CD1c-positive myeloid dendritic cell (primary cell): ENCODE data around the gene C1orf94.

Source experiments
- DNase-seq: peaks from one replicate; pipeline ENCODE4 v3.0.0-alpha.2; 2016; ENCODE audit errors: extremely low spot score

The C1orf94 gene, protein sequence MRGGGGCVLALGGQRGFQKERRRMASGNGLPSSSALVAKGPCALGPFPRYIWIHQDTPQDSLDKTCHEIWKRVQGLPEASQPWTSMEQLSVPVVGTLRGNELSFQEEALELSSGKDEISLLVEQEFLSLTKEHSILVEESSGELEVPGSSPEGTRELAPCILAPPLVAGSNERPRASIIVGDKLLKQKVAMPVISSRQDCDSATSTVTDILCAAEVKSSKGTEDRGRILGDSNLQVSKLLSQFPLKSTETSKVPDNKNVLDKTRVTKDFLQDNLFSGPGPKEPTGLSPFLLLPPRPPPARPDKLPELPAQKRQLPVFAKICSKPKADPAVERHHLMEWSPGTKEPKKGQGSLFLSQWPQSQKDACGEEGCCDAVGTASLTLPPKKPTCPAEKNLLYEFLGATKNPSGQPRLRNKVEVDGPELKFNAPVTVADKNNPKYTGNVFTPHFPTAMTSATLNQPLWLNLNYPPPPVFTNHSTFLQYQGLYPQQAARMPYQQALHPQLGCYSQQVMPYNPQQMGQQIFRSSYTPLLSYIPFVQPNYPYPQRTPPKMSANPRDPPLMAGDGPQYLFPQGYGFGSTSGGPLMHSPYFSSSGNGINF

DNA sequence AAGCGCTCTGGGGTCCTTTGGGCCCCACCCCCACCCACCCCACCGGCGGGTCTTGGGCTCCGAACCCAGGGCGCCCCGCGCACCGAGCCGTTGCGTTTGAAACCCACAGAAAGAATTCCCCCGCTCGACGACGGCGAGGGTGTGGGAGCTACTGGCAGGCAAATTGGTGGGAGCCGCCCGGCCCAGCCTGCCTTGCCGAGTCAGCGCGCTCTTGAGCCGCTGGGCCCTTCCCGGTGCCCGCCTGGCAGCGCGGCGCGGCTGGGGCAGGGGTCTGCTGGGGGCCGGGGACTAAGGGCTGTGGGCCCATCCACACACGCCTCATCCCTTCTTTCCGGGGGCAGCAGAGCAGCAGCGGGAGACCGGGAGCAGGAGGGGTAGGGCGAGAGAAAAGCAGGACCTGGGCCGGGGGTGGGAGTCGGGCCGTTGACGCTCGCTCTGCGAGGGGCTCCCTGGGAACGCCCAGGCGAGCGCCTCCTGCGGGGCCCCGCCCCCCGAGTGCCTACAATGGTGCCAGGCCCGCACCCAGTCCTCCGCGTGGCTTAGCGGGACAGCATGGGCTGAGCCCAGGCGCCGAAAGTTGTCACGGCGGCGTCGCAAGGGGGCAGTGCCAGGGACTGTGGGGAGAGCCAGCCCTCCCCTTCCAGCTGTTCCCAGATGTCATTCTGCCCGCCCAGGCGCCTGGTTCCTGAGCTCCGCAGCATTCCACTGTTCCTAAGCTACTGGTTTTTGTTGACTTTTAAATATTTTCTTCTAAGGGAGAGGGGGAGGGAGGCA is at the start of gene C1orf94:
TSS of gene C1orf94 (plus strand) at position 78 of the 774 bp plus-strand sequence. CDS start 883 bp downstream, outside the sequence.
- no peak for DNase-seq

DNA sequence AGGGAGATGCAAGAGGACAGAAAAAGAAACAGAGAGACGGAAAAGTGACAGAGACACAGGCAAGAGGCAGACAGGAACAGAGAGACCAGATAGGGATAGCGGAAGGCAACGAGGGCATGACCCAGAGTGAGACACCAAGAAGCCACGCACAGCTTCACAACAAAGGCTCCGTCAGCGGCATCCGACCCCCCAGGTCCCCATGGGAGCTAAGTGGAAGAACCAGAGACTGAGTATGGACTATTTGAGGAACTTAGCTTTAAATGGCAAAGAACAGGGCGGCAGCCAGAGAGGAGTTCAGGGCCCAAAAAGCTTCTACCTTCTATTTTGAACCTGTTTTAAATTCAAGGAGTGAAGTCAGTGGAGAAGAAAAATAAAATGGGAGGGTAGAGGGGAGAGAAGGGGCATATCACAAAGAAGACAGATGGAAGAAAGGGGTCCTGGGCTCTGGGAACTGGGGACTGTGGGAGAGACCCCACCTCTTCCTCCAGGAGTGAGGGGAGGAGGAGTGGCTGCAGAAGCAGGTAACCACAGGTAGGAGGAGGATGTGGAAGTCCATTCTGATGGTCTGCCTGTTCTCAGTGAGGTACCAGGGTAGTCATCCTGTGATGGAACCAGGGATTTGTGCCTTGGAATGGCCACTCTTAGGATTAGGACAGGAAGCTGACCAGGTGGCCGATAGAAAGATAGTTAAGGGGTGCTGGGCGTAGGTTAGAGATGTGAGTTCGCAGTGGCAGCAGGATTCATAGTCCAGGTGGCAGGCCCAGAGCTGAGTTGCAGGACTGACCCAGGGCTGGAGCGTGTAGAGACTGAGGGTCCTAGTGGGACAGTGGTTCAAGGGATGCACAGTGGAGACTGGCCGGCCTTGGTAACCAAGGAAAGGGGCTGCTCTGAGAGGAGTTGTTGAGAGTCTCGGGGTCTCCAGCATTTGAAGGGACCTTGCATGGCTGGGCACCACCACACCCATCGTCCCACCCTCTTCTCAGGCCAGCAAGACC is 49.4 kb upstream of the C1orf94 start:
- DNase-seq, result no peak

DNA sequence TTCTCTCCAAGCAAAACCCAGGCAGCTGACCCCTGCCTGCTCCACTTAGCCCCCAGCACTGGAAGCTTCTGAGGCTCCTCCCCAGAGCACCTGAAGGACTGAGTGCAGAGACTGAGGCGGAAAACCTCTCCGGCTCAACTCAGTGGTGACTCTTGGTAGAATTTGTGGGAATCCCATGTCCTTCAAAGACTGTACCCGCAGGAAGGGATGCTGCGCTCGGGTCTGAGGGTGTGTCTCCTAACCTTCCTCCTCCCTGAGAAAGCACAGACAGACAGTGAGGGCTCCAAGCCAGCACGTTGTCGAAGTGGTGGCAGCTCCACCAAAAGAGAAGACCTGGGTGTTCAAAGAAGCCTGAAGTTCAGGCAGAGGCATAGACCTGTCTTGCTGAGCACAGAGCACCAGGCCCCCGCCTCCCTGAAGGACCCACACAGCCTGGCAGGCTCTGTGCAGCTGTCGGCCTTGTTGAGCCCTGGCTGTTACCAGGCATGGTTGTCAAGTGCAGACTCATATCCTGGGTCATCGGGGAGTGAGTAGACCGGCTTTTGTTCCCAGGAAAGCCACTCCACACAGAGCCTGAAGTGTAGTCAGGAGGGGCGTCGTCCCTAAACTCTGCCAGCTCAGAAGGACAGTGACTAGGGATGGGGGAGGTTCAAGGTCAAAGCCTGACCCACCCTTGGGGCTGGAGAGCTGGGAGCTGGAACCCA is 48.4 kb upstream of the C1orf94 start:
- DNase-seq, result no peak

DNA sequence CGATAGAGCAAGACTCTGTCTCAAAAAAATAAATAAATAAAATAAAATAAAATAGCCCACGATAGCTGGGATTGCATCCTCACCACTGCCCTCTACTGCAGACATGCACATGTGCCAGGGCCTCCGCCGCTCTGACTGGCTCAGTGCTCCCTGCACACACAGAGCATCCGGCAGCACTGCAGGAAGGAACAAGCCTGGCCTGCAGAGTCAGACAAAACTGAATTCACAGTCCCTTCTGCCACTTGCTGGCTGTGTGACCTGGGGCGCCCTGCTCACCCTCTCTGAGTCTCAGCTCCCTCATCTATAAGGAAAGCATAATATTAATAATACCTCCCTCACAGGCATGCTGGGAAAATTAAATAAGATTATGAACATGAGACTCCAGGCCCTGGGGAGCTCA is 47.1 kb upstream of the C1orf94 start:
- no peak for DNase-seq

DNA sequence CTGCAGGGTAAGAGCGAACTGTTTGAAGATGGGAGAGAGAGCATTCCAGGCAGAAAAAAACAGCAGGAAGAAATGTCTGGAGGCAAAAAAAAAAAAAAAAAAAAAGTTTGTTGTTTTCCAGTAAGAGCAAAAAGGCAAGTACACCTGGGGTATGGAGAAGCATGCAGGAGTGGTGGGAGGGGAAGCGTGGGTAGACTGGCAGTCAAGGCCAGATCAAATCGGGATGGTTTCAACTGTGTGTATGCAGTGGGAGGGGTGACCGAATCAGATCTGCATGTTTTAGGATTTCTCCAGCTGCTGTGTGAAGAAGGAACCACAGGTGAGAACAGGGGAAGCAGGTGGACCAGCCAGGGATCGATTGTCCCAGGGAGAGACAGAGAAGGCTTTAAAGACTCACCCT is 46.4 kb upstream of the C1orf94 start:
- DNase-seq, result no peak

DNA sequence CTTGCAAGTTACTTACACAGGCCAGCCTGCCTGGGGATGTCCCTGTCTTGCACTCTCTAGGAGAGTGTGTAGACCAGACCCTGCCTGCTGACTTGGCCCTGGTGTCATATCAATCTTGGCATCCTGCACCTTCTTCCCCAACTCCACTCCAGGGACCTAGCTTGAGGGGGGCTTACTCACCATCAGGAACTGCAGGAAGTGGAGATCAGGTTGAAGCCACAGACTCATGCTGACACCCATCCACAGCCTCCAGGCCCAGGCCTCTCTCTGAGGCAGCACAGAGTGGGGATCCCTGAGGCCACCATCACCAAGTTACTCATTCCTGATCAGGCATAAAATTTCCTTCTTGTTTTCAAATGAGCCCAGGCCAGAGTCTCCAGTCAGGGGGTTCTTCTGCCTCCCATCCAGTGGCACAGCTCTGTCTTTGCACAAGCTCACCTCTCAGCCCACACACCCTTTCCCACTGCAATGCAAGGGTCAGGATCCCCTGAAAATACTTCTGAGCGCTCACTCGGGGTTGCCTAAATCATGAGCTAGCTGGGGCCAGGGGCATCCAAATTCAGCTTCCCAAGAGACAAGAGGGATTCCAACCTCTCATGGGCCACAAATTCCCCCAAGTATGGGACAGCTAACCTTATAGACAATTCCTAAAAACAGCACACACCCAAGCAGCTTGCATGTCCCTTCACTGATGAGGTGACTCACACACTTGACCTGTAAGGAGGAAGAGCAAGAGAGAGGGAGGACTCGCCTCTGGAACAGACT is 45.1 kb upstream of the C1orf94 start:
- no peak for DNase-seq

DNA sequence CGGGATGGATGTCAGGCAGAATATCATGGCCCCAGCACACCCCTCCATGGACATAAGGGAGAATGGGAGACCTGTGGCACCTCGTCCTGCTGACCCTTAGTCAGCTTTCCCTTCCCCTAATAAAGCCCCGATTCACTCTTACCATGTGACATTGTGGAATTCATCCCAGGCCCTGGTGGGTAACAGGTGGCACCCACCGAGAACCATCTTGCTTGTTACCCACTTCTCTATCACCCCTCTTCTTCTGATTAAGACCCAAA is 44.6 kb upstream of the C1orf94 start:
- DNase-seq, result no peak

DNA sequence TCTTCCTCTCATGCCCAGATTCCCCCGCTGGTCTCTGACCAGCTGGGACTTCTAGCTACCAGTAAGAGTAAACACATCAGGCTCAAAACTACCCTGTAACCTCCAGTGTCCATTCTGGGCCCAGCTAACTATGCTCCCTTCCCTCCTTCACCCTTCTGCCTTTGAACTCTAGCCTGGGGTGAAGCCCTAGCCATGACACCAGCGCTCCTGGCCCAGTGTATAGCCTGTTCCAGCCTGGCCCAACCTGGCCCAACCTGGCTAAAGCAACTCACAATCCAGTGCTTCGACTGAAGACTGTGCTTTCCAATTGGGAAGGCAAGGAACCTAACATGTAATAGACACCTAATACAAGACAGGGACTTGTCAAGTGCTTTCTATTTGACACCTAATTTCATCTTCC is 39.3 kb upstream of the C1orf94 start:
- DNase-seq, result no peak

DNA sequence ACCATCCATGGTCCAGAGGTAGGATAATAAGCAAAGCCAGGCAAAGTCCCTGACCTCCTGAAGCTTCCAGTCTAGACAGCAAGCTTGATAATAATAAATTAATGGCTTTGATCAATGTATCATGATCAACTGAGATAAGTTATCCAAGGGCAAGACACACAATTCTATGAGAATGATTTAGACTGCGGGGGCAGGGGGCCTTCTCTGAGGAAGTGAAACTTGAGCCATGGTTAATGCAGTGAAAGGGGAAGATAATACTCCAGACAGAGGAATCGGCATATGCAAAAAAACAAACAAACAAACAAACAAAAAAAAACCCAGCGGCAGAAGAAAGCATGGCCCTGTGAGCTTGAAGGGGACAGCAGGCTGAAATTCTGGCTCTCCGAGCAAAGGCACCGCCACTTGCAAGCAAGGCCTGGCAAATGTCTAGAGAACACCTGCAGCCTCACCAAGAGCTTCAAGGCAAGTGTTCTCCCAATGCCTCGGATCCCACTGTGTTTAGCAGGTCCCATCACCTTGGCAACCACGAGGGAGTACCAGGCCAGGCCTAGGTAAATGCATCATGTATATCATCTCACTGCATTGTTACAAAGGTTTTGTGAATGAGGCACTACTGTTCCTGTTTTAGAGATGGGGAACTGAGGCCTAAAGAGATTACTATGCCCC is 36.6 kb upstream of the C1orf94 start:
- DNase-seq, result peak; percentile 13

DNA sequence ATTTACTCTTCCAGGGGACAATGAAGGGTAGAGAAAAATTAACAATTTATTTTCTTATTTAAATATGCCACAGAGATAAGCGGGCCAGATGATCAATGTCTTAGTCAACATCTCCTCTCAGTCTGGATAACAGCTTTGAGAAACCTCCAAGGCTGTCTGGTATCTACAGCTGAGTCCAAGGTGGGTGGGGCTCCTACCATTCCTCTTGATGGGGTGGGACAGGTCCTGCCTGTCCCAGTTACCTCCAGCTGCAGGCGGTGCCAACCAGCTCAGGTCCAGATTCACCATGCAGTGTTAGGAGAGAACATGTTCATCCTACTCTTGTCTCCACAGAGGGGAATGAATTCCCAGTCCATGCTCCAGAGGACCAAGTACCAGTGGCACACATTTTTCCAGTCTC is 32.7 kb upstream of the C1orf94 start:
- no peak for DNase-seq

DNA sequence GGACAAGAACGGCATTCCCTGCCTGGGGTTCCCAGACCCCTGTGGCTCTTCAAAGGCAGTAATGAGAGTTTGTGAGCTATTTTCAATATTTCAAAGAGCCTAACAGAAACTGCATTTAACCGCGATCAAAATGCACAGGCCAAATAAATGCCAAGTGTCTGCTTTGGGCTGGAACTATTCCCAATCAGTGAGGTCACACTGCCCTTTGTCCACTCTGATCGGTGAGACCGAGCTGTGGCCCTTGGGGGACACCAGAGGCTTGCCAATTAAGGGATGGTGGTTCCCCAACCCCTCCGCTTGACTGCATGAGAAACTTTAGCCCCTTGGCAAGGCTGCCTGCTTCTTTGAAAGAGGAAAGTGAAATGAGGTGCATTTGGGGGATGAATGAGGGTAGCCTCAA is 31.9 kb upstream of the C1orf94 start:
- no peak for DNase-seq

DNA sequence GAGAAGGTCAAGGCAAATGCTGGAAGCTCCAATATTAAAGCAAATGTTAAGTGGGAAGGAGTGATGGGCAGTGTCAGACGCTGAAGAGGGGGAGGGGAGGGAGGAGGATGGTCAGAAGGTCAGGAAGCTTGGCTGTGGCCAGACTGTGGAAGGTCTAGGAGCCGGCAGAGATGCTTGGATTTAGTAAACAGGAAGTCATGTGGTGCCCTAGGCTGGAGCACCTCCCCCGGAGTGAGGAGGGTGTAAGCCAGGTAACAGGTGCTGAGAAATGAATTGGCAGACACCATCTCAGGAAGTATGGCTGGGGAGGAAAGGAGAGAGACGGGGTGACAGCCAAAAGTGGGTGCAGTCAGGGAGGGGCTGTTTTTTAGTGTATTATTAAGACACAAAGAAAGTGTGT is 29.4 kb upstream of the C1orf94 start:
- DNase-seq, result no peak

DNA sequence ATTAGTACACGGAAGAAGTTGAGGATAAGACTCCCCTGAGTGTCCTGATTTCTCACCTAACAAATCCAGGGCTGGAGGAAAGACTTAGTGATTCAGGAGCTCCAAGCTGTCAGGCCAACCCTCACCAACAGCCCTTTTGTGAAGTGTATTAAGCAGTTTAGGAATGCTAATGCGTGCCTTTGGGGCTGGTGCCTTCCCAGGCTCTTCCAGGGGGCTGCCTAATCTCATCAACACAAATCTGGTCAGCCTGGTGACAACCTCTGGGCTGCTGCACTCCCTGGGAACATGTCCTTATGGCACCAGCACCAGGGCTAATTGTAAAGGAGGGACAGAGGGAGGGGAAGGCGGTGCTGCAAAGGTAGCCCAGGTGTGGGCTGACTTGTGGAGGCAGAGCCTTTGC is 27.2 kb upstream of the C1orf94 start:
- DNase-seq, result no peak

DNA sequence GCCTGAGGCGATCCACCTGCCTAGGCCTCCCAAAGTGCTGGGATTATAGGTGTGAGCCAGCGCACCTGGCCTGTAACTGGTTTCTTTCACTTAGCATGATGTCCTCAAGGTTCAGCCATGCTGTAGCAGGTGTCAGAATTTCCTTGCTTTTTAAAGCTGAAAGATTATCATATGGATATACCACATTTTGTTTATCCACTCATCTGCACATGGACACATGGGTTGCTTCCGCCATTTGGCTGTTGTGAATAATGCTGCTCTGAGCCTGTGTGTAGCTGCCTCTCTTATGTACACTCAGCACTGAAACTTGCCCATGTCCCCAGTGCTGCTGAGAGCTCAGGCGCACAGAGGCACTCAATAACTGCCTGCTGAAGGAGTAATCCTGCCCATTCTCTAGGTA is 23.5 kb upstream of the C1orf94 start:
- no peak for DNase-seq

DNA sequence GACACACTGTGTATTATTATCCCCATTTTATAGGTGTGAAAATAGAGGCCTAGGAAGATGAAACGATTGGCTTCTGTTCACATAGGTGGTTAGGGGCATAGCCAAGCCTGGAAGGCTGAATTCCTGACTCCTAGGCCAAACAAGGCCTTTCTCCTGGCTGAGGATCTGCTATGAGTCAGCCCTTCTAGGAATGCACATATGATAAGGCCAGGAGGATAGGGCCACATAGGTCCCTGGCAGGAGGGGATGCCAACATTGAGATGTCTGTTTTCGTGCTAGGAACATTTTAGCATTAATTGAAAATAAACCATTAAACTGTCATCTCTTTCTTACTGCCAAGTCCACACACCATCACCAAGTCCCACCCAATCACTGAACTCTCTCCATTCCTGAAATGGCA is 20.8 kb upstream of the C1orf94 start:
- DNase-seq, result no peak

DNA sequence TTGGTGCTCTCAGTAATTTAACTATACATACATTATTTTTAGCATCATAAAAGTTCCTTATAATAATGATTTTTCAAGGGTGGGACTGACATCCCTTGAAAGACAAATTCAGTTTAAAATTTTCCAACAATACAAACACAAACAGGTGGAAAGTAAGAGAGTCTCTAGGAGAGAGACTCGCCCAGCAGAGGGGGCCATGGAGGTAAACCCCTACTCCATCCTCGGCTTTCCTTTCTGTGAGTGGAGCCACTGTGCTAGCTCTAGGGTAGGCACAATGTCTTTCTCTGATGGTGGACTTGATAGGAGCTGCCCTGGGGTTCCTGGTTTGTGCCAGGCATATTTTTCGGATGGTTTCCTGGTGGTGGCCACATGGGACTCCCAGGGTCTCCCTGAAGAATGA is 20.0 kb upstream of the C1orf94 start:
- no peak for DNase-seq

DNA sequence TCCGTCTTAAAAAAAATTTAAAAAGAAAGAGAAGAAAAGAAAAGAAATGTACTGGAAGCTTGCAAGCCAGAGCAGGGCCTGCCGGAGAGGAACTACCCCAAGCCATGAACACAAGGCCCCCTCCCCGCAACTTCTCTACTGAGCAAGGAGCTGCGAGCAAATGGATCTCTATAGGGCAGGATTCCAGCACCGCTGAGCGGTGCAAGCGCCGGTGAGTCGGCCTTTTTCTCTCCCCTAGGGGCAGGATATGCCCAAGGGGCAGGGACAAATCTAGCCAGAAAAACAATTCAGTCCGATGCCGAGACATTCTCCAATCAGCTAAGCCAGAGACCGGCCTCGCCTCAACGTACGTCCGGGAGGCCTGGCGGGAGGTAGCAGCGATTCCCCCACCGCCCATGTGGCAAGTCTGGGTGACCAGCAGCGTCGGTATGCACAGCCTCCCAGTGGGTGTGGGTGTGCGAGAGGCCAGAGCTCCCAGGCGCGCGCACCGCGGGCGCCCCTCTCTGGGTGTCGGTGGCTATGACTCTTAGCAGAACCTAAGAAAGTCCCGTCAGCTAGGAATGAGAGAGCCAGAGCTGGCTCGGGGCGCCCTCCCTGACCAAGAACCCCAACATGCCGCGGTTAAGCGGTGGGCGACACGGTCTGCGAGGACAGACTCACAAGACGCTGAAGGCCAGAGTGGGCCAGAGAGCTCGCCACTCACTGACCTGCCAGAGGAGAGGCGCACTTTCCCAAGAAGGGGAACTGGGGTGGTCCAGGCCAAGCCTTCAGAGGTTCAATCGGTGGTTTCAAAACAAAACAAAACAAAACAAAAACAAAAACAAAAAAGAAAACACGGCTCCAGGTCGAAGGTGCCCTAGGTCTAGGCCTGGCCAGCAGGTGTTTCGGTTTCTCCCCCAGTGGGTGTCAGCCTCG is 13.6 kb upstream of the C1orf94 start:
- peak; percentile 37 for DNase-seq

DNA sequence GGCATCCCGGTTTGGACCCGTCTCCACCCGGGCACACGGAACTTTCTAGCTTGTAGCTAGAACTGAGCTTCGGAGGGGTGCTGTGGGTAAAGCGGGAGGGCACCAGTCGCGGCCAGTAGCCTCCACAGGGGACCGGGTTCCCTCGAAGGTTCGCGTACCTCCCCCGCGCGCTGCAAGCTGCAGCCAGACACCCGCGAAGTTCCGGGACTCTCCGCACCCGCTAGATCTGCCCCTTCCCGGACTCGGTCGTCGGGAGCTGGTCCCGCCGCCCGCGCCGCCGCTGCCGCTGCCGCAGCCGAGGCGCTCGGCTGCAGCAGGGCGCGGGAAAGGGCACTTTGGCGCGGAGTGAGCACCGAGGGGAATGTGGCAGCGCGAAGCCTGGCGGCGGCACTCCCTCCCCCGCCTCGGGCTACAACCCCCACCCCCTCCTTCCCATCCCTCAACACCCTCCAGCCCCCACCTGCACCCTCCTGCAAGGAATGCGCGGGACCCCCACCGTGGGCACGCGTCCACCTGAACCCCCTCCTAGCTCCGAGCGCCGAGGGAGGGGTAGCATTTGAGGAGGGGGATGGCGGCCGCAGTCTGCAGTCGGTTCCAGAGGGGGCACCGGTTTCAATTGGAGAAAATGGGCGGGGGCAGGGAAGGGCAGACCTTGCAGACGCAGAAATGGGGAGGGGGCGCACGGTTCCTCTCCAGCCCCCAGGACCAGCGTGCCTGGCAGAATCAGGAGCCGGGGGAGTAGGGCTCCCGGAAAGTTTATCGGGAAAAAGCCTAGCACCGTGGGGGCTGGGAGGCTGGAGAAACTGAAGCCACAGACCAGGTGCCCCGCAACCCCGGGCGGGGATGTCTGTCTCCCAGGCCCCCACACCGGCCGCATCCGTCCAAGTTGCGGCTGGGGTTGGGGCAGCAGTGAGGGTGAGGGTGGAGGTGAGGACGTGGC is 12.6 kb upstream of the C1orf94 start:
- DNase-seq, result no peak
